Measurements from ENCODE around the gene KMT2A.
A peak's percentile ranks its signal among the peaks of the same experiment; 100 is the strongest.

Gene KMT2A

GRCh38 chr11:118572061-118572980 is 136.0 kb downstream of the KMT2A start, which contains the start of gene ARCN1:
ARCN1 (plus strand) TSS chr11:118572409; CDS start chr11:118572548, 139 bp downstream.
- peak; percentile 80 for DNase-seq (ENCODE audit: insufficient read length, low spot score)
- TF ChIP-seq, protein P1, sequence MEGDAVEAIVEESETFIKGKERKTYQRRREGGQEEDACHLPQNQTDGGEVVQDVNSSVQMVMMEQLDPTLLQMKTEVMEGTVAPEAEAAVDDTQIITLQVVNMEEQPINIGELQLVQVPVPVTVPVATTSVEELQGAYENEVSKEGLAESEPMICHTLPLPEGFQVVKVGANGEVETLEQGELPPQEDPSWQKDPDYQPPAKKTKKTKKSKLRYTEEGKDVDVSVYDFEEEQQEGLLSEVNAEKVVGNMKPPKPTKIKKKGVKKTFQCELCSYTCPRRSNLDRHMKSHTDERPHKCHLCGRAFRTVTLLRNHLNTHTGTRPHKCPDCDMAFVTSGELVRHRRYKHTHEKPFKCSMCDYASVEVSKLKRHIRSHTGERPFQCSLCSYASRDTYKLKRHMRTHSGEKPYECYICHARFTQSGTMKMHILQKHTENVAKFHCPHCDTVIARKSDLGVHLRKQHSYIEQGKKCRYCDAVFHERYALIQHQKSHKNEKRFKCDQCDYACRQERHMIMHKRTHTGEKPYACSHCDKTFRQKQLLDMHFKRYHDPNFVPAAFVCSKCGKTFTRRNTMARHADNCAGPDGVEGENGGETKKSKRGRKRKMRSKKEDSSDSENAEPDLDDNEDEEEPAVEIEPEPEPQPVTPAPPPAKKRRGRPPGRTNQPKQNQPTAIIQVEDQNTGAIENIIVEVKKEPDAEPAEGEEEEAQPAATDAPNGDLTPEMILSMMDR (IDR thresholded peaks at IDR 0.05; ENCODE audit: insufficient read depth, missing control alignments), result no peak
- FAIRE-seq, result no peak

DNA sequence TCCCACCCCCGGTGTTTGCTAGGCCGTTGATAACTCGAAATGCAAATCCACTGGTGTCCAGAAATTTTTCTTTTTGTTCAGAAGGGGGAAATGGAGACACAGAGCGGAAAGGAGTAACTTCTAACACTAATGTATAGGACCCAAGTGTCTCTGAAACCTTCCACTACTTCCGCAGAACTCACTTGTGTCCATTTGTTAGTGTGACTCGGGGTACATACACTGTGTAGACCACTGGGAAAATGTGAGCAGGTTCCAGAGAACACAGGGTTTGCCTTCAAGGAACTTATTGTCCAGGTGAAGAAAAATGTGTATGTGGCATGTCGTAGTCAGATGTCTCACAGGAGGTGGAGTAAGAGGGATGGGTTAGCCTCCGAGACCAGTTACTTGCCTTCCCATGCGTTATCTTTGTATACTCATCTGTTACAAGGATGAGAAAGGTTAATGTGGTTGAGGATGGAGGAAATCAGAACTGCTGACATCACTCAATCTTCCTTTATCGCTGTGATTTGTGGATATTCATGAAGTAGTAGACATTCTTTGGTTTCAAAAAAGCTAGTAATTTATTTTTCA is 136.8 kb downstream of the KMT2A start:
- DNase-seq (ENCODE audit: insufficient read length, low spot score) (no peak), FAIRE-seq (no peak)
- TF ChIP-seq, protein P1 (IDR thresholded peaks at IDR 0.05; ENCODE audit: insufficient read depth, missing control alignments), result no peak

DNA sequence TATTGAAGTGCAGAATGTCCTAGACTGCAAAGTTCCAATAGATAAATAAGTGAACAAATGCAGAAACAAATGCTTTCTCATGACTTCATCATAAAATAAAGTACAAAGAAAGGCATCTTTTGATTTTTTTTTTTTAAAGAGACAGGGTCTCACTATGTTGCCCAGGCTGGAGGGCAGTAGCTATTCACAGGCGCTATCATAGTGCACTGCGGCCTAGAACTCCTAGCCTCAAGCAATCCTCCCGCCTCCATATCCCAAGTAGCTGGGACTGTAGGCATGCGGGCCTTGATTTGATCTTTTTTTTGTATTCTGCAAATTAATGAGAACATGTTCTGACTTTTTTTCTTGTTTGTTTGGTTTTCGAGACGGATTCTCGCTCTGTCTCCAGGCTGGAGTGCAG is 138.3 kb downstream of the KMT2A start:
- TF ChIP-seq, protein P1 (IDR thresholded peaks at IDR 0.05; ENCODE audit: insufficient read depth, missing control alignments), result no peak
- DNase-seq (ENCODE audit: insufficient read length, low spot score) (no peak), FAIRE-seq (no peak)

Data from D721Med (cell line).